MM.1S (cell line): ENCODE data around the gene DPYSL4.

Experiments
- DNase-seq: peaks from one replicate; pipeline ENCODE4 v3.0.0-alpha.2; 2015
- H2AFZ ChIP-seq: fragments of 300-600 bp; sonication (generic); 2 replicates; pipeline ENCODE4 v1.6.0; 2016; ENCODE audit warnings: antibody characterized with exemption, low read length
- H3F3A ChIP-seq: fragments of 300-600 bp; sonication (generic); 2 replicates; pipeline ENCODE4 v1.6.1; 2016; ENCODE audit warnings: mild to moderate bottlenecking, antibody characterized with exemption, low read length, moderate library complexity, mixed read lengths; ENCODE audit not compliant: insufficient read depth
- H3K27ac ChIP-seq: fragments of 300-600 bp; sonication (generic); 2 replicates; pipeline ENCODE4 v1.5.1; 2016; ENCODE audit warnings: mild to moderate bottlenecking, low read length
- H3K27me3 ChIP-seq: fragments of 300-600 bp; sonication (generic); replicated peaks from 2 replicates; pipeline ENCODE4 v1.6.0; 2016; ENCODE audit warnings: low read length; ENCODE audit not compliant: insufficient read depth
- H3K36me3 ChIP-seq: fragments of 300-600 bp; sonication (generic); replicated peaks from 2 replicates; pipeline ENCODE4 v1.6.1; 2016; ENCODE audit warnings: mild to moderate bottlenecking, low read length, mixed read lengths; ENCODE audit not compliant: insufficient read depth
- H3K4me1 ChIP-seq: fragments of 300-600 bp; sonication (generic); 2 replicates; pipeline ENCODE4 v1.6.1; 2016; ENCODE audit warnings: low read length, mixed read lengths
- H3K4me2 ChIP-seq: fragments of 300-600 bp; sonication (generic); 2 replicates; pipeline ENCODE4 v1.6.0; 2016; ENCODE audit warnings: low read depth, low read length
- H3K4me3 ChIP-seq: fragments of 300-600 bp; sonication (generic); 2 replicates; pipeline ENCODE4 v1.5.1; 2016; ENCODE audit warnings: low read length, mixed read lengths
- H3K79me2 ChIP-seq: fragments of 300-600 bp; sonication (generic); 2 replicates; pipeline ENCODE4 v1.6.1; 2016; ENCODE audit warnings: mixed run types, low read length, mixed read lengths
- H3K9ac ChIP-seq: fragments of 300-600 bp; sonication (generic); 2 replicates; pipeline ENCODE4 v1.6.1; 2016; ENCODE audit warnings: low read length, mixed read lengths
- H3K9me2 ChIP-seq: fragments of 300-600 bp; sonication (generic); replicated peaks from 2 replicates; pipeline ENCODE4 v1.6.1; 2016; ENCODE audit warnings: mild to moderate bottlenecking, low read length, mixed read lengths; ENCODE audit not compliant: insufficient read depth
- H3K9me3 ChIP-seq: fragments of 300-600 bp; sonication (generic); replicated peaks from 2 replicates; pipeline ENCODE4 v1.6.1; 2016; ENCODE audit warnings: mild to moderate bottlenecking, low read length, mixed read lengths; ENCODE audit not compliant: insufficient read depth
- H4K20me1 ChIP-seq: fragments of 300-600 bp; sonication (generic); 2 replicates; pipeline ENCODE4 v1.6.1; 2016; ENCODE audit warnings: mild to moderate bottlenecking, low read length, moderate library complexity, mixed read lengths; ENCODE audit not compliant: insufficient read depth
- CTCF ChIP-seq: fragments of 300-600 bp; sonication (generic); IDR thresholded peaks from 2 replicates; pipeline ENCODE4 v1.5.1; 2016; ENCODE audit warnings: antibody characterized with exemption, low read length, mixed read lengths
- EZH2 ChIP-seq: fragments of 300-600 bp; sonication (generic); optimal IDR thresholded peaks from 2 replicates; pipeline ENCODE3; 2017; ENCODE audit warnings: low read depth, mild to moderate bottlenecking, antibody characterized with exemption, low read length, mixed read lengths
- EZH2phosphoT487 ChIP-seq: fragments of 300-600 bp; sonication (generic); IDR thresholded peaks from 2 replicates; pipeline ENCODE4 v1.6.1; 2018; ENCODE audit warnings: antibody characterized with exemption, low read length

DPYSL4 gene

GRCh38 chr10:132240156-132240555 is 53.4 kb downstream of the DPYSL4 start:
- no peaks in the 10 kb centered on the region for H3K79me2 ChIP-seq
- H3K27me3 ChIP-seq = no peaks in the 10 kb centered on the region
- no peaks in the 10 kb centered on the region for H3K36me3 ChIP-seq
- H3K27ac ChIP-seq = no peak overlapping the region
- TF ChIP-seq EZH2phosphoT487 = no peak
- no peak for TF ChIP-seq EZH2
- TF ChIP-seq CTCF = no peak
- H3K4me2 ChIP-seq = no peak overlapping the region
- no peaks in the 10 kb centered on the region for H4K20me1 ChIP-seq
- H3K9me3 ChIP-seq = no peaks in the 10 kb centered on the region
- H3K4me3 ChIP-seq = no peak overlapping the region
- DNase-seq = no peak
- no peaks in the 10 kb centered on the region for H3F3A ChIP-seq
- H2AFZ ChIP-seq = no peak overlapping the region
- H3K4me1 ChIP-seq = no peaks in the 10 kb centered on the region
- H3K9ac ChIP-seq = no peak overlapping the region
- H3K9me2 ChIP-seq = no peaks in the 10 kb centered on the region

DNA sequence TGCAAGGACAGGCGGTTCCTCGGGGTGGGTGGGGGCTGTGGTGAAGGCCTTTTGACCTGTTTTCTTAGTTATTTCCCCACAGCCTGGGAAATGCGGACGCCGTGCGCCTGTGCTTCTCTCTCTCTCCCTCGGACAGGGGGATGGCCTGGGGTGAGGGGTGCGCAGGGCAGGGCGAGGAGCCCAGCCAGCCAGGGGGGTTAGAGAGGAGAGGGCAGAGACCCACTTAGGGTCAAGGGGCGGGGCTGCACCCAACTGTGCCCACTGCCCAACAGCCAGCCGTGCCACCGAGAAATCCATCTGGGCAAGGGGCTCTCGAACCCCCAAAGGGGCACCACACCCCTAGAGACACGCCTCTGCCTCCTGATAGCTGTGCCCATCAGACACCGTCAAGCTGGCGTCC is 53.8 kb downstream of the DPYSL4 start:
- TF ChIP-seq CTCF (no peak), EZH2phosphoT487 (no peak), EZH2 (no peak)
- H3K9ac ChIP-seq = no peak overlapping the region
- no peak overlapping the region for H3K27ac ChIP-seq
- no peaks in the 10 kb centered on the region for H3K79me2 ChIP-seq
- H3K36me3 ChIP-seq = no peaks in the 10 kb centered on the region
- no peaks in the 10 kb centered on the region for H3F3A ChIP-seq
- no peaks in the 10 kb centered on the region for H3K27me3 ChIP-seq
- H3K9me3 ChIP-seq = no peaks in the 10 kb centered on the region
- no peak overlapping the region for H3K4me2 ChIP-seq
- no peak for DNase-seq
- H2AFZ ChIP-seq = no peak overlapping the region
- H3K4me3 ChIP-seq = no peak overlapping the region
- H3K9me2 ChIP-seq = no peaks in the 10 kb centered on the region
- no peaks in the 10 kb centered on the region for H3K4me1 ChIP-seq
- no peaks in the 10 kb centered on the region for H4K20me1 ChIP-seq

GRCh38 chr10:132241086-132241485 is 54.3 kb downstream of the DPYSL4 start:
- Histone ChIP-seq H3K9me3 (no peaks in the 10 kb centered on the region), H3F3A (no peaks in the 10 kb centered on the region), H4K20me1 (no peaks in the 10 kb centered on the region), H3K36me3 (no peaks in the 10 kb centered on the region), H3K9ac (no peak overlapping the region), H3K27ac (no peak overlapping the region), H3K4me2 (no peak overlapping the region), H3K9me2 (no peaks in the 10 kb centered on the region), H3K4me1 (no peaks in the 10 kb centered on the region), H3K4me3 (no peak overlapping the region), H3K79me2 (no peaks in the 10 kb centered on the region), H3K27me3 (no peaks in the 10 kb centered on the region), H2AFZ (no peak overlapping the region)
- TF ChIP-seq CTCF (no peak), EZH2 (no peak), EZH2phosphoT487 (no peak)
- DNase-seq = no peak
